Measurements from ENCODE around the gene KRT79. TPM values are rescaled to one million over a fixed set of nuclear protein-coding genes. Genes with fewer than 3 reads are reported as not detected.

Gene KRT79
- total RNA-seq, 1 experiment from 2014 or later, result not detected

DNA sequence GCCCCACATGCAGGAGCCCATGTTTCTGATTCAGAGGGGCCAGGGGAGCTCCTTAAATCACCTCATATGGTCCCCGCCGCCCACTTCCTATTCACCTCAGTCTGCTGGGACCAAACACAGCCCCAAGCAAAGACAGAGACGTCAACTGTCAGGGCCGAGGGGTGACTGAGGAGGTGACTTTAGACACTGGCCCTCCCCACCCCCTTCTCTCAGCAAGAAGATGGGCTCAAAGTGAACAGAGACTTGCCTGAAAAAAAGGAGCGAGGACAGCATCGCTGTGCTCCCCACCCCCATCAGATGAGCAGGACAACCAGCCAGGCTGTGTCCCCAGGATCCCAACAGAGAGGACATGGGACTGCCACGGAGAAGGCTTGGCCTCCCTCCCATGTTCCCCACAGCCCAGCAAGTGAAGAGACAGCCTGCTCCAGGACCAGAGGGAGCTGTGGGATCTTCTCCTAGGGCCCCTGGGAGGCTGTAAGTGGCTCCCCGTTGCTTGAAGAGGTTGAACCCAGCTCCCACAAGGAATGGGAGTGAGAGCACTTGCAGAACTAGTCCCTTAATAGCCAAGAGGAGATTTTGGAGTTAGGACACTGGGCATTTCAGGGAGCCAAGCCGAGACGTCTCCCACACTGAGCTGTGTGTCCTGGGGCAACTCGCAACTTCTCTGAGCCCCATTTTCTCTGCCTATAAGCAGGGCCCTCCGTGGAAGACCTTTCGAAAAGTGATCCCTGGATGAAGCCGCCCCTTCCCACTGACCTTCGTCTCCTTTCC, 1.3 kb upstream of the KRT79 start:
- DNase-seq (ENCODE audit: low spot score), result no peak

- no peak for DNase-seq (ENCODE audit: low spot score)
These were observed 553 bp upstream of the KRT79 start for GRCh38 chr12:52834727-52835001.

DNA sequence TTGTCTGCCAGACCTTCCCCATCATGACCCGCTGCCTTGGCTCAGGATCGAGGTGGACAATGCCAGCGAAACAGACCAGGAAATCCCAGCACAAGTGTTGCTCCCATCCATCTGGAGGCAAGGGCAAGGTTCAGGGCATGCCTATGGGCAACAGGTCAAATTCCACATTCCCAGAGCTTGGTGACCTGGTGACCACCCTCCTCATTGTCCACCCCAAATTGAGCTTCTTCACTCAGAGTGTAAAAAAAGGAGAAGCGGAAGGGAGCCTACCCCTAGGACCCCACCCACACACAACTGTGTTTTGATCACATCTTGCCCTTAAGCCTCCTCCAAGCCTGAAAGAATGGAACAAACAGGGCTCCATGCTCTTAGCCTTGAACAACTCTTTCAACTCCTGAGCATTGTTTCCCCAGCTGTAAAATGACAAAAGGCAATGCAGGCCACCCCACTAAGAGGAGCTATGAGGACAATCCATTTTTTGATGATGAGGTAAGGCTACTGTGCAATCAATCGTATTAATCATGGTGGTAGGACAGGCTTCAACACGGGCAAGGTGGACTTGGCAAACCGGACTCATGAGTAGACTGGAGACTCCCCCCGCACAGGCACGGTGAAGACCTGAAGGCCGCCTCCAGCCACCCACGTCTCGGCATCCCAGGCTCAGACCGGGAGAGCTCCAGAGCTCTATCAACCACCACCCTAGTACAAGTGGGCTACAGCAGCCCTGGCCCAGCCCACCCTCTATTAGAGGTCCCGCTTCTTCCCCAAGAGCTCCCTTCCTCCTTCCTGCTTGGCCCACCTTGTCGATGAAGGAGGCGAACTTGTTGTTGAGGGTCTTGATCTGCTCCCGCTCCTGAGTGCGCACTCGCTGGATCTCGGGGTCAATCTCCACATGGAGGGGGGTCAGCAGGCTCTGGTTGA, 866 bp downstream of the KRT79 start:
- DNase-seq (ENCODE audit: low spot score), result no peak

- no peak for DNase-seq (ENCODE audit: low spot score)
These were observed 1.7 kb downstream of the KRT79 start for GRCh38 chr12:52832451-52832850.

- DNase-seq (ENCODE audit: low spot score), result no peak
These were observed 2.9 kb downstream of the KRT79 start for GRCh38 chr12:52831251-52831650.

DNA sequence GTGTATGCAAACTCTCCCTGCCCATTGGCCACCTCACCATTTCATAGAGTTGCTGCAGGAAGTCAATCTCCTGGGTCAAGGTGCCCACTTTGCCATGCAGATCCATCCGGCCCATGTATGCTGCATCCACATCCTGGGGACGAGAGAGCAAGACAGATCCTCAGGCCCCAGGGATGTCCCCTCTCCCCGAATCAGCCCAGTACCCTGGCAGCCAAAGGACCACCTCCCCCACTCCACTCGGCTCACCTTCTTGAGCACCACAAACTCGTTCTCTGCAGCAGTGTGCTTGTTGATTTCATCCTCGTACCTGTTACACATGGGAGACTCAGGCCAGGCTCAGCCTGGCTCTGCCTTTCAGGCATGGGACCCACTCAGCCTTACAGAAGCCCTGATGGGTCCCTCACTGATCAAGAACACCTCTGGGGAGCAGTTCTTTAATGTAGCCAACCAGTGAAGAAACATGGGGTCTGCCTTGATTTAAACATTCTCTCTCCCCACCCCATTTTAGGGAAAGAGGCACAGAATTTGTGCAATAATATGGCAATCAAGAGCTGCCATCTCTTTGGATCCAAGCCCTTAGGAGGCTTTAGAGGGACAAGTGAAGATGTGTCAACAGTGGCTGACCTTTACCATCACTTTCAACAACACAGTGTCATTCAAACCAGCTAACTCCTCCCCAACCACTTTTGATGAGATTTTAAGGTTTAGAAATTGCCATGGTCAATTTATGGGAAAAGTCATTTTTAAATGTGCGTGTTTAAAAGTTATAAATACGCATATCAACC, 3.9 kb downstream of the KRT79 start:
- DNase-seq (ENCODE audit: low spot score), result no peak

- DNase-seq (ENCODE audit: low spot score), result no peak
These were observed 5.5 kb downstream of the KRT79 start for GRCh38 chr12:52828591-52829021.

DNA sequence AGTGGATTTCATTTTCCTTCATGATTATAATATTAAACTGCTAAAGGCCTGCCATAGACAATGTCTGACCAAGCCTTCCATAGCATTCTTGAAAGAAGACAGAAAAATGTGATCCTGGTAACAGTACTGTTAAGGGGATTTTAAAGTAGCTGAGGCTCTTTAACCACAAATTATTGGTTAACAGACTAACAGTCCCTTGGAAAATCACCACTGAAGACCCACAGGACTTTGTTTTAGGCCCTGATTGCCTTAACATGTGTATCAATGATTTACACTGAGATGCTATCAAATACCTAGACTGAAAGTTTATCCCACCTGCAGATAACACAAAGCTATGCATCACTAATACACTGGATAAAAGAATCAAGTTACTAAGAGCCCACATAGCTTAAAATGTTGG, 6.0 kb downstream of the KRT79 start:
- DNase-seq (ENCODE audit: low spot score), result no peak

DNA sequence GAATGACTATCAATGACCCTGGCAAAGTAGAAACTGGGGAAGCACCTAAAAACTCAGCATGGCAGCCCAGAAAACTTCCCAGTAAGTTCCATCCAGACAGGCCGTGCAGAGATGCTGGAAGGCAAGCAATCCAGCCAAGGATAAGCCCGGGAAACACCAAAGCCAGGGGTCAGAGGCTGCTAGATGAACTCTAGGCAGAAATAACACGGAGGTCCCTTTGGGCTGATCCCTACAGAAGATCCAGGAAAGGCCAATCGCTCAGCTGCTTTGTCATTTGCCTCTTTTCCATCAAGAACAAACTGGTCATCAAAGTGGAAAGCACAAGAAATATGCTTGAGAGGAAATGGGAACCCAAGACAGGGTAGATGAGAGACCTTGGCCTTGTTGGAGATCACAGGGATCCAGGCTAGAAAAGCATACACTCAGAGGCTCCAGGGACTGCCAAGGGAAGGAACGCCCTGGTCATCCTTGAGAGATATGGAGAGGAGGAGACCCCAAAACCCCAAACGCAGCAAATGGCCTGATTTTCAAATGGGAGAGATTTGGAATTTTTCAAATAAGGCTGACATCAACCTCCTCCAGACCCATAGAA, 6.5 kb downstream of the KRT79 start:
- DNase-seq (ENCODE audit: low spot score), result no peak

DNA sequence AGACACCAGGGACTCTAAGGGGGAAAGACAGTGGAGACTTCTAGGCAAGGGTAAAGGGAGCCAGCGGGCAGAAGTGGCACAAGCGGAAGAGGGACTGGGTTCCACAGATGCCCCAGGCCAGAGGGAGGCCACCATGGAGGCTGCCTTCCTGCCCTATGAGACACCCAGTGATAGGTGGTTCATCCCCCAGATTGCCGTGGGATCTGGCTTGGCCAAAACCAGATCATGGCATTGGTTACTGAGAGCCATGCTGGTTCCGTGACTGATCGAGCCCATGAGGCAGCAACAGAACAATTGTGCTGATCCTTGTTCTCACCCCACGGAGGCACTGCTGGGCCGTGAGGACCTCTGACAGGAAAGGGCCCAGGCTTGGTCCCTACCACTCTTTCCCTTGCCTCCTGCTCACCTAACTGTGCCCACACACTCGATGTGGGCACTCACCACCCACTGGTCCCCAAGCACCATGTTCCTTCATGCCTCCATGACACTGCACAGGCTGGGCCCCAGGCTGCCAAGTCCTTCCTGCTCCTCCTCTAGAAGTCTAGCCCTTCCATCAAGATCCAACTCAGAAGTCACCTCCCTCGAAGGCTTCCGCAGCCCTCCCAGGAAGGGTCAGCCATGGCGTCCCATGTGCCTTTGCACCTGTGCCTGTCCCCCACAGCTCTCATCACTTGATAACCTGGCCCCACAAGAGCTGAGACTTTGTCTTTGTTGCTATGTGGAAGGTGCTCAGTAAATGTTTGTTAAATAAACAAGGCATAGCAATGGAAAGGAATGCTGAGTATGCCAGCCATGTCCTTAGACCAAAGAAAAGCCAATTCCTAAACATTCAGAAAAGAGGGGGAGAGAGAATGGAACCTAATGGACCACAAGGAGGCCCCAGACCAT, 7.3 kb downstream of the KRT79 start:
- no peak for DNase-seq (ENCODE audit: low spot score)

- DNase-seq (ENCODE audit: low spot score), result no peak
These were observed 8.2 kb downstream of the KRT79 start for GRCh38 chr12:52825961-52826360.

GRCh38 chr12:52824741-52825410, 9.2 kb downstream of the KRT79 start:
- no peak for DNase-seq (ENCODE audit: low spot score)

DNA sequence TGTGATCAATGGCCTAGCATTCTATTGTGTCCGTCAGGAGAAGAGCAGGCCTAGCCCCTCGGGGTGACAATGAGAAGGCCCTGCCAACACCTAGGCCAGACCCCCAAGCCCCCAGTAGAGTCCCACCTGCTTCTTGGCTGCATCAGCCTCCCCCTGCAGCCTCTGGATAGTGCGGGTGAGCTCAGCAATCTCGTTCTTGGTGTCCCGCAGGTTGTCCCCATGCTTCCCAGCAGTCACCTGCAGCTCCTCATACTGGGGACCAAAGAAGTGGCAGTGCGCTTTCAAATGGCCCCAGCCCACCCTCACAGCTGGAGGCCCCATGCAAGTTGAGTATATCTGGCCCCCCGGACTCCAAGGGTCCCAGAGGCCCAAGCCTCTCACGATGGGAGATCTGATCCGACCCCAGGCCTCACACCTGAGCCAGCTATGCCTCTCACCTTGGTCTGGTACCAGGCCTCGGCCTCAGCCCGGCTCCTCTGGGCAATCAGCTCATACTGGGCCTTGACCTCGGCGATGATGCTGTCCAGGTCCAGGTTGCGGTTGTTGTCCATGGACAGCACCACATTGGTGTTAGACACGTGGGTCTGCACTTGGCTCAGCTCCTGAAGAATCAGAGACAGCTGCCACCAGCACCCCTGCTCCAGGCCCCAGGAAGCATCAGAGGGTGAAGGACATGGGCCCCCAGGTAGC, 10.2 kb downstream of the KRT79 start:
- DNase-seq (ENCODE audit: low spot score), result no peak

DNA sequence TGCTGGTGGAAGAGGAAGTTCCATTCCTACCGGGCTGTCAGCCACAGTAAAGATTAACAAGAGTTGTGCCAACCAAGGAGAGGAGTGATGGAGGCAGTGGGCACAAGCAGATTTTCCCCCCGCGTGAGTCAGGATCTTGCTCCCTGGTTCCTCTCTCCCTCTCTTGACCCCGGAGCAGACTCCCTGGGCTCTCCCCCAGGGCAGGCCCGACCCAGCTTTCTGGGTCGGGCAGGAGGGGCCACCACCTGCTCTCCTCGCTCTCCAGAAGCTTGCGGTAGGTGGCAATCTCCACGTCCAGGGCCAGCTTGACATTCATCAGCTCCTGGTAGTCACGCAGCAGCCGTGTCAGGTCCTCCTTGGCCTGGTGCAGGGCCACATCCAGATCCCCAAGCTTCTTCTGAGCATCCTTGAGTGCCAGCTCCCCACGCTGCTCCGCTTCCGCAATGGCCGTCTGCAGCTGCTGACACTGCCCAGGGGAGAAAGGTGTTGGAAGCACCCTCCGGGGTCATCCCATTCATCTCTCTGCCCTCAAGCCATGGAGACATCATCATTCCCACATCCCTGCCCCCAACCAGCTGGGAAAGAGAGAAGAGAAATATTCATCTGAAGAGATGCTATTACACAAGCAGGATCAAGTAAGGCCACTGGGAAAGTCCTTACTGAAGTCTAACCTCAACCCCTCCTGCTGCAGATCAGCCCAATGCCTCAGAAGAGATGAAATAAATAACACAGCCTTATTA, 11.2 kb downstream of the KRT79 start:
- DNase-seq (ENCODE audit: low spot score), result no peak

DNA sequence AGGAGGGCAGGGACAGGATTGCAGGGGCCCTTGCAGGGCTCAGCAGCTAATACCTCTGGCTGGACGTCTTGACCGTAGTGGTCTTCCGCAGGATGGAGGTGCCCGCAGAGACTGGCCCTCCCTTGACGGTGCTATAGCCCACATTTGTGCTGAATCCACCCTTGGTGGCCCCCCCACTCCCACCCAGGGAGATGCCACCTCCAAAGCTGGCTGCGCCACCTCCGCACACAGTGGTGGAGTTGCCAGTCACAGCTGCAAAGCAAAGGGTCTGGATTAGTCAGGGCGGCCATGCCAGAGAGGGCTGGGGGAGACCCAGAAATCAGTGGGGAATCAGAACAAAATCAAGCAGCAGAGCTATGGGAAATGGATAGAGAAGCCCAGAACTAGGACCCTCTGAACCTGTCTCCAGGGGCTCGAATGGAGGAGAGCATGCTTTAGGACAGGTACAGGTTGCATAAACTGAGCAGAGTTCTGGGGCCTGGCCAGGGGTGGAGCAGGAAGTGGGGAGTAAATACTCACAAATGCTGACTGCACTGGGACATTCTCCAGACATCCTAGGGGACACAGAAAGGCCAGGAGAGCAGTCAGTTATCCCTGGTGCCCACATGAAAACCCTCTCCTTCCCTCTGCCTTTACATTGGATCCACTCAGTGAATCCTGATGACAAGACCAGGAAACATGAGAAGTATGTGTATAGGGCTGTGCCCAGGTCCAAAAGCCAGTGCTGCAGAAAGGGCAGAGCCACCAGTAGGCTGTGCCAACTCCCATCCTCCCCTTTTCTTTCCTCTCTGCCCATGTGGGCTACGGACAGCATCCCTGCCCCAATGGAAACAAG, 12.1 kb downstream of the KRT79 start:
- DNase-seq (ENCODE audit: low spot score), result peak; percentile 65

DNA sequence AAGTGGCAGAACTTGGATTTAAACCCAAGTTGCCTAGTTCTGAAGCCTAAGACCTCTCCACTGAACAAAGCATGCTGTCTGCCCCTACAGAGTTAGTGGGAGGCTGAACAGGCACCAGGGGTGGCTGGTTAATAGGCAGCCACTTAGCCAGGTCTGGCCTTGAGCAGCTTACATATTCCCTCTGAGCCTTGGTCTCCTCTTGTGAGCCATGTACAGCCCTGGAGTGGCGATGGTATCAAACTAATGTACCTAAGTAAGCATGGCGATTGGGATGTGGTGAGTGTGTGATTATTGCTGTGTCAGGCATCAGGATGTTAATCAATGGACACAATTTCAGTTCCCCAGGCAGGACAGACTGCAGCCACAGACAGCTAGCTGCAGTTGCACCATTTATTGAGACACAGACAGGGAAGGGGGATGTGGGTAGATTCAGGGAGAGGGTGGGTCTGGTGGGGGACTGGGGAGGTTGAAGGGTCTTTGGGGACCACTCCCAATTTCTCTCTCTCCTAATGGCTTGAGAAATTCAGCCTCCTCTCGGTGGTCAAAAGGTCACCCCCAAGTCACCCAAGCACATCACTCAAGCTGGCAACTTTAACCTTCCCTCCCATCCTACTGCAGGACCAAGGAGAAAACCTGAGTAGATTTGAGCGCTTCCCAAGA, 12.9 kb downstream of the KRT79 start:
- DNase-seq (ENCODE audit: low spot score), result no peak

- DNase-seq (ENCODE audit: low spot score), result no peak
These were observed 13.6 kb downstream of the KRT79 start for GRCh38 chr12:52820521-52820920.
